Measurements from ENCODE around the gene MMP19.

- TF ChIP-seq CTCF (IDR thresholded peaks at IDR 0.05) = no peak
- TF ChIP-seq EZH2 (IDR thresholded peaks at IDR 0.05; ENCODE audit: borderline replicate concordance, insufficient read depth, low read depth, low read length, poor library complexity, severe bottlenecking) = no peak
Observed at GRCh38 chr12:55847033-55847432, 4.3 kb upstream of the MMP19 start.
